ENCODE results near the gene C9orf152.
A peak's percentile ranks its signal among the peaks of the same experiment; 100 is the strongest.
"Not testable (repeated sequence)": the region's sequence is repeated elsewhere in the genome, so short reads cannot be mapped to it uniquely, and the experiment has no call there.

The C9orf152 gene

GRCh38 chr9:110208031-110208430 is at the start of gene C9orf152:
Gene C9orf152, minus strand, starts transcription at chr9:110208159. Its CDS starts 580 bp downstream, at chr9:110207579.
- no peak for DNase-seq

- no peak for DNase-seq
Measured at GRCh38 chr9:110257097-110257841, 49.3 kb upstream of the C9orf152 start.

GRCh38 chr9:110256380-110257096 is 48.6 kb upstream of the C9orf152 start, which contains the start of gene TXN:
Gene TXN, minus strand, starts transcription at chr9:110256507. Its CDS starts 72 bp downstream, at chr9:110256435.
- peak; percentile 87 for DNase-seq

GRCh38 chr9:110255463-110256379 is 47.8 kb upstream of the C9orf152 start:
- peak; percentile 64 for DNase-seq

GRCh38 chr9:110255034-110255462 is 47.1 kb upstream of the C9orf152 start:
- peak; percentile 21 for DNase-seq

- no peak for DNase-seq
Measured at GRCh38 chr9:110254500-110254899, 46.5 kb upstream of the C9orf152 start.

- no peak for DNase-seq
Measured at GRCh38 chr9:110252509-110253139, 44.7 kb upstream of the C9orf152 start.

- DNase-seq = not testable (repeated sequence)
Measured at GRCh38 chr9:110251770-110252169, 43.8 kb upstream of the C9orf152 start.

- DNase-seq = no peak
Measured at GRCh38 chr9:110251212-110251611, 43.3 kb upstream of the C9orf152 start.

GRCh38 chr9:110249603-110250002 is 41.6 kb upstream of the C9orf152 start:
- no peak for DNase-seq

GRCh38 chr9:110248361-110248760 is 40.4 kb upstream of the C9orf152 start:
- DNase-seq = no peak

GRCh38 chr9:110246214-110246613 is 38.3 kb upstream of the C9orf152 start:
- DNase-seq = no peak

- no peak for DNase-seq
Measured at GRCh38 chr9:110244616-110245015, 36.7 kb upstream of the C9orf152 start.

- no peak for DNase-seq
Measured at GRCh38 chr9:110241858-110242321, 33.9 kb upstream of the C9orf152 start.

GRCh38 chr9:110241260-110241857 is 33.4 kb upstream of the C9orf152 start:
- no peak for DNase-seq

- no peak for DNase-seq
Measured at GRCh38 chr9:110240198-110240597, 32.2 kb upstream of the C9orf152 start.

GRCh38 chr9:110228321-110228720 is 20.4 kb upstream of the C9orf152 start:
- no peak for DNase-seq

GRCh38 chr9:110224583-110224982 is 16.6 kb upstream of the C9orf152 start:
- DNase-seq = no peak

- DNase-seq = no peak
Measured at GRCh38 chr9:110220809-110221208, 12.8 kb upstream of the C9orf152 start.

- peak; percentile 33 for DNase-seq
Measured at GRCh38 chr9:110217656-110218099, 9.7 kb upstream of the C9orf152 start.

GRCh38 chr9:110214586-110215355 is 6.8 kb upstream of the C9orf152 start:
- DNase-seq = no peak

All from NCI-H1092 treated with DMSO at 0.1 percent for 48 hours (cell line).